H1 (cell line): ENCODE data around the gene NUP210. TPM values are rescaled to one million over a fixed set of nuclear protein-coding genes. Genes with fewer than 3 reads are reported as not detected.

Experiments
- CTCF ChIA-PET: fragments of 300-600 bp; sonication (Branson Sonifier 250); formaldehyde crosslinking; loops from one replicate; lab custom pipeline; 2021; ENCODE audit not compliant: partially characterized antibody; lab: Charles Lee
- POLR2A ChIA-PET: fragments of 300-600 bp; sonication (Branson Sonifier 250); formaldehyde crosslinking; loops from one replicate; lab custom pipeline; 2021; ENCODE audit warnings: inconsistent platforms; ENCODE audit not compliant: partially characterized antibody; lab: Charles Lee
- DNase-seq, 2 experiments: peaks; one replicate each; pipeline versions ENCODE4 v3.0.0 to v3.0.0-alpha.2; 2010 to 2022; ENCODE audit warnings: low spot score in 2 of 2, low read depth in 1 of 2, mixed read lengths in 1 of 2
- FAIRE-seq: peaks from 2 replicates; lab custom pipeline; 2011; peaks lifted over from hg19 to GRCh38; lab: Jason Lieb, UNC
- H2AFZ ChIP-seq: 2 replicates; pipeline ENCODE4 v1.8.1; 2012; ENCODE audit warnings: low read length, inconsistent platforms
- H2AK5ac ChIP-seq: 2 replicates; pipeline ENCODE4 v1.6.1; 2013; ENCODE audit warnings: low read depth, low read length
- H2BK120ac ChIP-seq: replicated peaks from 2 replicates; pipeline ENCODE3; 2013; ENCODE audit warnings: low read depth, low read length, inconsistent platforms
- H2BK12ac ChIP-seq: 2 replicates; pipeline ENCODE4 v1.6.1; 2013; ENCODE audit warnings: low read depth, low read length
- H2BK15ac ChIP-seq: 2 replicates; pipeline ENCODE4 v1.6.1; 2013; ENCODE audit warnings: low read length
- H2BK20ac ChIP-seq: 2 replicates; pipeline ENCODE4 v1.6.1; 2013; ENCODE audit warnings: low read length
- H2BK5ac ChIP-seq: 2 replicates; pipeline ENCODE4 v1.6.1; 2013; ENCODE audit warnings: low read depth, low read length
- H3K14ac ChIP-seq: 2 replicates; pipeline ENCODE4 v1.6.1; 2013; ENCODE audit warnings: inconsistent platforms; ENCODE audit not compliant: insufficient read length
- H3K18ac ChIP-seq: 2 replicates; pipeline ENCODE4 v1.6.1; 2013; ENCODE audit warnings: low read length; ENCODE audit errors: extremely low read depth
- H3K23ac ChIP-seq: 2 replicates; pipeline ENCODE4 v1.6.1; 2013; ENCODE audit warnings: inconsistent platforms; ENCODE audit not compliant: insufficient read length
- H3K23me2 ChIP-seq: 2 replicates; pipeline ENCODE4 v1.6.1; 2013; ENCODE audit warnings: low read depth, low read length
- H3K27ac ChIP-seq: 2 replicates; pipeline ENCODE4 v1.6.1; 2011; ENCODE audit warnings: low read depth, low read length, inconsistent platforms
- H3K27me3 ChIP-seq, 4 experiments: replicated peaks in 1 of 4; 1 replicate in 1 of 4; 2 replicates in 3 of 4; pipeline versions ENCODE4 v1.6.1 to v1.8.1; 2011 to 2013; ENCODE audit warnings: low read length in 3 of 4, mild to moderate bottlenecking in 3 of 4, inconsistent platforms in 2 of 4, mixed read lengths in 2 of 4, moderate library complexity in 1 of 4; ENCODE audit not compliant: control insufficient read depth in 3 of 4, insufficient read depth in 3 of 4; ENCODE audit errors: extremely low read depth in 1 of 4
- H3K36me3 ChIP-seq, 4 experiments: 2 replicates each; pipeline versions ENCODE4 v1.6.1 to v1.8.1; 2011 to 2013; ENCODE audit warnings: mild to moderate bottlenecking in 4 of 4, low read length in 3 of 4, moderate library complexity in 2 of 4, control low read depth in 1 of 4, inconsistent platforms in 1 of 4; ENCODE audit not compliant: insufficient read depth in 4 of 4, control insufficient read depth in 2 of 4
- H3K4ac ChIP-seq: replicated peaks from 2 replicates; pipeline ENCODE3; 2013; ENCODE audit warnings: low read length, low read depth, mixed read lengths, inconsistent platforms; ENCODE audit not compliant: insufficient read length
- H3K4me1 ChIP-seq, 4 experiments: replicated peaks in 1 of 4; 1 replicate in 1 of 4; 2 replicates in 3 of 4; pipeline versions ENCODE4 v1.6.1 to v1.8.1; 2011 to 2013; ENCODE audit warnings: low read length in 3 of 4, inconsistent platforms in 2 of 4, mixed read lengths in 1 of 4; ENCODE audit not compliant: insufficient read depth in 4 of 4, control insufficient read depth in 3 of 4
- H3K4me2 ChIP-seq, 2 experiments: 2 replicates each; pipeline versions ENCODE4 v1.6.1 to v1.8.1; 2011 to 2013; ENCODE audit warnings: low read depth in 2 of 2, low read length in 2 of 2, control low read depth in 1 of 2, inconsistent platforms in 1 of 2, mild to moderate bottlenecking in 1 of 2; ENCODE audit not compliant: insufficient read depth in 1 of 2
- H3K4me3 ChIP-seq, 4 experiments: fragments of 200-600, 300-600 bp in 1 of 4; sonication (generic), shearing (Covaris generic), sonication (Bioruptor Twin) in 1 of 4; 2 replicates each; pipeline versions ENCODE4 v1.5.1 to v1.8.1; 2011 to 2016; ENCODE audit warnings: low read length in 4 of 4, low read depth in 3 of 4, control low read depth in 2 of 4, inconsistent platforms in 2 of 4, mild to moderate bottlenecking in 2 of 4, mixed read lengths in 1 of 4, moderate library complexity in 1 of 4; ENCODE audit not compliant: insufficient read depth in 2 of 4; ENCODE audit errors: extremely low read depth in 1 of 4
- H3K56ac ChIP-seq: replicated peaks from 2 replicates; pipeline ENCODE3; 2013; ENCODE audit warnings: low read depth, mild to moderate bottlenecking, mixed read lengths, low read length, inconsistent platforms; ENCODE audit not compliant: insufficient read length
- H3K79me1 ChIP-seq: 2 replicates; pipeline ENCODE4 v1.6.1; 2013; ENCODE audit warnings: low read depth, low read length, control low read depth
- H3K79me2 ChIP-seq, 2 experiments: 2 replicates each; pipeline versions ENCODE4 v1.6.1 to v1.8.1; 2012 to 2013; ENCODE audit warnings: low read length in 2 of 2, mild to moderate bottlenecking in 2 of 2, inconsistent platforms in 1 of 2; ENCODE audit not compliant: insufficient read depth in 2 of 2, control insufficient read depth in 1 of 2
- H3K9ac ChIP-seq, 4 experiments: replicated peaks in 1 of 4; 1 replicate in 1 of 4; 2 replicates in 3 of 4; pipeline versions ENCODE4 v1.6.1 to v1.8.1; 2011 to 2013; ENCODE audit warnings: low read depth in 3 of 4, low read length in 3 of 4, control low read depth in 2 of 4, mild to moderate bottlenecking in 2 of 4, moderate library complexity in 2 of 4, inconsistent platforms in 1 of 4; ENCODE audit errors: extremely low read depth in 1 of 4
- H3K9me3 ChIP-seq, 2 experiments: 2 replicates each; pipeline versions ENCODE4 v1.6.1 to v1.8.1; 2012 to 2013; ENCODE audit warnings: mild to moderate bottlenecking in 2 of 2, moderate library complexity in 2 of 2, control low read depth in 1 of 2, inconsistent platforms in 1 of 2, low read depth in 1 of 2, low read length in 1 of 2, mixed read lengths in 1 of 2; ENCODE audit not compliant: insufficient read depth in 2 of 2
- H4K20me1 ChIP-seq, 2 experiments: replicated peaks in 1 of 2; 2 replicates each; pipeline versions ENCODE3 to v1.8.1; 2011 to 2013; ENCODE audit warnings: inconsistent platforms in 2 of 2, low read length in 2 of 2, mild to moderate bottlenecking in 1 of 2; ENCODE audit not compliant: insufficient read depth in 2 of 2, control insufficient read depth in 1 of 2
- H4K5ac ChIP-seq: 2 replicates; pipeline ENCODE4 v1.6.1; 2013; ENCODE audit warnings: low read length, low read depth, mixed read lengths, inconsistent platforms; ENCODE audit not compliant: insufficient read length
- H4K8ac ChIP-seq: 2 replicates; pipeline ENCODE4 v1.8.0; 2013; ENCODE audit warnings: mild to moderate bottlenecking, moderate library complexity, low read length, inconsistent platforms; ENCODE audit not compliant: insufficient read depth; ENCODE audit errors: extremely low read depth
- H4K91ac ChIP-seq: replicated peaks from 2 replicates; pipeline ENCODE3; 2013; ENCODE audit warnings: low read length, mixed read lengths, inconsistent platforms; ENCODE audit not compliant: insufficient read length
- ATF3 ChIP-seq: IDR thresholded peaks from 2 replicates; pipeline ENCODE4 v1.6.1; 2011; ENCODE audit warnings: low read depth, mild to moderate bottlenecking, low read length; ENCODE audit not compliant: insufficient read depth
- EGR1 ChIP-seq: IDR thresholded peaks from 2 replicates; pipeline ENCODE4 v1.6.1; 2011; ENCODE audit warnings: low read depth, low read length, borderline replicate concordance
- GTF2F1 ChIP-seq: IDR thresholded peaks from 2 replicates; pipeline ENCODE4 v1.6.1; 2012; ENCODE audit warnings: low read depth, low read length, improper control_type of control experiment, borderline replicate concordance
- HDAC6 ChIP-seq: IDR thresholded peaks from one replicate; pipeline ENCODE4 v1.7.1; 2012; ENCODE audit warnings: low read depth, mild to moderate bottlenecking, inconsistent platforms, low read length, moderate library complexity
- NANOG ChIP-seq: IDR thresholded peaks from 2 replicates; pipeline ENCODE4 v1.6.1; 2011; ENCODE audit warnings: low read length, low read depth, mild to moderate bottlenecking, inconsistent platforms; ENCODE audit not compliant: insufficient read depth, poor library complexity, severe bottlenecking
- RFX5 ChIP-seq: IDR thresholded peaks from 2 replicates; pipeline ENCODE4 v1.6.1; 2011; ENCODE audit warnings: low read depth, low read length, improper control_type of control experiment, borderline replicate concordance
- RXRA ChIP-seq: IDR thresholded peaks from 2 replicates; pipeline ENCODE4 v1.6.1; 2011; ENCODE audit warnings: low read depth, mild to moderate bottlenecking, low read length, moderate library complexity; ENCODE audit not compliant: insufficient read depth
- YY1 ChIP-seq: IDR thresholded peaks from 2 replicates; pipeline ENCODE4 v1.6.1; 2011; ENCODE audit warnings: low read depth, mild to moderate bottlenecking, low read length
- WGBS, 2 experiments: shearing (Covaris generic) in 1 of 2; methylation state at CpG; one replicate each; pipeline versions ENCODE4 v1.1.6 to v1.1.7; 2013 to 2015; ENCODE audit warnings: low lambda C conversion rate in 2 of 2, mixed read lengths in 2 of 2, inconsistent platforms in 1 of 2, low coverage in 1 of 2, missing lambda C conversion rate in 1 of 2; ENCODE audit not compliant: insufficient replicate concordance in 2 of 2, insufficient coverage in 1 of 2, insufficient read length in 1 of 2; ENCODE audit errors: extremely low coverage in 1 of 2, missing lambda C conversion rate in 1 of 2; 5-methylcytosine and 5-hydroxymethylcytosine counted together
- polyA plus RNA-seq, 7 experiments: library from polyadenylated mRNA; depleted of rRNA in 3 of 7; stranded (reverse) in 5 of 7; unstranded in 2 of 7; fragments of >200 nt in 5 of 7; fragments of 200-250 nt in 2 of 7; gene quantifications; 1 replicate in 5 of 7; 2 replicates in 1 of 7; 4 replicates in 1 of 7; pipeline versions ENCODE4 v1.2.1 to v1.2.3, GENCODE V29; 2011 to 2013; ENCODE audit warnings: missing spikeins in 2 of 7, mixed read lengths in 2 of 7
- total RNA-seq: library from RNA; stranded (reverse); fragmentation: NEBNext Ultra II Directional; extraction: Animal tissue kit (Norgen Biotek cat#: 25700); gene quantifications from 2 replicates; pipeline ENCODE4 v1.2.1, GENCODE V29; 2021

Gene NUP210
- total and polyA plus RNA-seq, 2 of the 8 experiments (the other 6 are each of a cell fraction or from before 2014, with no cell fraction given), result 51.0 to 53.7 TPM

- no peaks in the 10 kb centered on the region for H3K9me3 ChIP-seq
- peaks cover 8% of the 10 kb centered on the region; the same call in 1 of the 2 replicates for H3K79me1 ChIP-seq
- no peak overlapping the region; the same call in 1 of the 2 replicates for H3K18ac ChIP-seq
- H3K4me3 ChIP-seq, result no peak overlapping the region
- H4K91ac ChIP-seq, result no peak overlapping the region
- H2BK15ac ChIP-seq, result no peak overlapping the region
- no peak overlapping the region for H2BK20ac ChIP-seq
- no peak overlapping the region for H3K23ac ChIP-seq
- 80% methylated on average over 13 of the region's 14 CpGs; no CpG with 5 or more reads in 1 of the 2 experiments for whole genome bisulfite sequencing, 2 experiments
- no peak overlapping the region for H4K5ac ChIP-seq
- FAIRE-seq, result no peak
- H2BK12ac ChIP-seq, result no peak overlapping the region
- no peak overlapping the region for H2BK120ac ChIP-seq
- peak overlapping the region; percentile 38; the same call in 1 of the 2 replicates for H4K8ac ChIP-seq
- no peak overlapping the region for H2AFZ ChIP-seq
- peaks cover 4% of the 10 kb centered on the region; the same call in 1 of the 2 replicates for H3K23me2 ChIP-seq
- no peak for DNase-seq
- H3K36me3 ChIP-seq, result no peaks in the 10 kb centered on the region
- no peak overlapping the region for H3K27ac ChIP-seq
- no peak overlapping the region for H2AK5ac ChIP-seq
- H3K4ac ChIP-seq, result no peak overlapping the region
- H3K56ac ChIP-seq, result no peak overlapping the region
- CTCF ChIA-PET, result interaction anchor here (0.8 to 7.4 kb wide), 4 partner anchors 9 to 163 kb away, joined by 3 to 77 read pairs (median 26); no protein-coding TSS in a partner anchor
- H3K79me2 ChIP-seq, result peaks cover 0 to 51% of the 10 kb centered on the region in 2 experiments; a peak in 3 of 4 replicates
- H2BK5ac ChIP-seq, result 0 out of 2 replicates have a peak overlapping the region, but pooled peaks have one; percentile 44
- peaks cover 0 to 4% (median 0%) of the 10 kb centered on the region in 4 experiments; a peak in 2 of 7 replicates for H3K27me3 ChIP-seq
- TF ChIP-seq ATF3 (no peak), RFX5 (no peak), YY1 (no peak), GTF2F1 (no peak), EGR1 (no peak), NANOG (no peak), HDAC6 (no peak), RXRA (no peak)
- no peak overlapping the region for H3K14ac ChIP-seq
- peaks cover 0 to 6% (median 2%) of the 10 kb centered on the region in 4 experiments; a peak in 5 of 7 replicates for H3K4me1 ChIP-seq
- POLR2A ChIA-PET, result interaction anchor here (1.7 kb wide), 1 partner anchor 9 kb away, joined by 5 read pairs; no protein-coding TSS in a partner anchor
- H4K20me1 ChIP-seq, result peaks cover 12 to 23% of the 10 kb centered on the region in 2 experiments
- no peak overlapping the region for H3K9ac ChIP-seq
- no peak overlapping the region for H3K4me2 ChIP-seq
Measured at GRCh38 chr3:13414040-13414729, 5.9 kb downstream of the NUP210 start.
